Right atrium auricular region (tissue), 2 donors: Measurements from ENCODE around the gene GEMIN7. TPM values are rescaled to one million over a fixed set of nuclear protein-coding genes. Genes with fewer than 3 reads are reported as not detected.

Experiments used
- DNase-seq: peaks from one replicate; pipeline ENCODE4 v3.0.0-alpha.2; 2019; ENCODE audit warnings: low spot score
- H3K27ac ChIP-seq, 2 donors: fragments of 200-600 bp; sonication (generic); 1 replicate in 1 of 2; 2 replicates in 1 of 2; pipeline ENCODE4 v1.5.1; 2016 to 2019
- H3K27me3 ChIP-seq, 2 donors: fragments of 200-600 bp; sonication (generic); one replicate each; pipeline versions ENCODE4 v1.5.1 to v1.6.0; 2017 to 2019
- H3K36me3 ChIP-seq: fragments of 200-600 bp; sonication (generic); one replicate; pipeline ENCODE4 v1.5.1; 2016
- H3K4me1 ChIP-seq, 2 donors: fragments of 200-600 bp; sonication (generic); one replicate each; pipeline versions ENCODE4 v1.5.1 to v1.6.0; 2017 to 2019
- H3K4me3 ChIP-seq, 2 donors: fragments of 200-600 bp; sonication (generic); 1 replicate in 1 of 2; 2 replicates in 1 of 2; pipeline ENCODE4 v1.5.1; 2017 to 2019; ENCODE audit warnings: mild to moderate bottlenecking in 1 of 2, moderate library complexity in 1 of 2
- H3K9me3 ChIP-seq, 2 donors: fragments of 200-600 bp; sonication (generic); one replicate each; pipeline ENCODE4 v1.5.1; 2019
- total RNA-seq, 2 donors: library from RNA; depleted of rRNA; stranded (reverse); fragments of >200 nt; gene quantifications; one replicate each; pipeline ENCODE4 v1.1.0, GENCODE V29; 2016
- TF ChIP-seq, protein P1 (sequence below), 2 donors: fragments of 200-600 bp; sonication (generic); IDR thresholded peaks; one replicate each; pipeline ENCODE4 v1.5.1; 2019; ENCODE audit warnings: antibody characterized with exemption in 2 of 2

The GEMIN7 gene
- total RNA-seq, 2 donors from 2014 or later, result 11.3 to 20.0 TPM

DNA sequence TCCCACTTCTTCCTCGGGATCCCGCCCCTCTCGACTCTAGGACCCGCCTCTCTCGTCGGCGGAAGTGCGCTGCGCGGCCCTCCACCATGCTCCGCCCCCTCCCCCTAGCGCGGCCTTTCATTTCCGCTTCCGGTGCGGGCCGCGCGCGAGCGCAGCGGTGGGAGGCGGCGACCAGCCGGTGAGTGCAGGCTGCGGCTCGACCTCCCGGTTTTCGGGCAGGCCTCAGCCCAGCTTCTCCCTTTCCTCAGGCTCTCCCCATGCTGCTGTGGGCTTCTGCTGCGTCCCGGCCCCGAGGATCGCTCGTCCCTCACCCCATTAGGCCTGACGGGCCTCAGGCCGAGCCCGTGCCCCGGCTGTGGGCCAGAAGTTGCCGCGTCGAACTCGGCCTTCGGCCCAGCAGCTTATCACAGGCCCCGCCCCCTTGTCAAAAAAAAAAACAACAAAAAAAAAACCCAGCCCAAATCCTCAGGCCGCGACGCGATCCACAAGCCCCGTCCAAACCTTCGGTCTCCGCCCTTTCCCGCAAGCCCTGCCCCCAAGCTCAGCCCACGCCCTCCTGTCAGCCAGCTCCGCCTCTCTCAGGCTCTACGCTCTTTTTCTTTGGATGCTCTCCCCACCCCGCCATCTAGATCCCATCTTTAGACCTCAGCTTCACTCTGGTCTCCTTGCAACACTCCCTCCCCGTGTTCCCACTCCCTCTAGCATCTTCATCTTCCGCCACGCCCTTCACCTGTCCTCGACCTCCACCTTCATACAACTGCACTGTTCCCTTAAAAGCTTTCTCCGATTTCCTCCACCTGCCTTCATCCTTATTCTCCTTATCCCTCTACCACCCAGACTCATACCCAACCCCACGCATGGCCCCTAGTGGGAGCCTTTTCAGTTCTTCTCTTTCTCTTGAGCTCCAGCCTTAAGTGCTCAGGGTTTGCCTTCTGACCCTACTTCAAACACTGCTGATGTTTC lies 39.8 kb upstream of the GEMIN7 start, which contains the start of gene CLASRP:
CLASRP (plus strand) TSS at position 115 of the 963 bp plus-strand sequence. CDS start 1,168 bp downstream, outside the sequence.
- Histone ChIP-seq H3K9me3 (no peaks in the 10 kb centered on the region), H3K27me3 (no peaks in the 10 kb centered on the region), H3K27ac (peak within 1 kb of the TSS; percentile 93 to 95), H3K36me3 (peaks cover 38% of the 10 kb centered on the region), H3K4me1 (peaks cover 0 to 38% of the 10 kb centered on the region in 2 donors), H3K4me3 (peak within 1 kb of the TSS; percentile 91 to 93)
- TF ChIP-seq, protein P1, sequence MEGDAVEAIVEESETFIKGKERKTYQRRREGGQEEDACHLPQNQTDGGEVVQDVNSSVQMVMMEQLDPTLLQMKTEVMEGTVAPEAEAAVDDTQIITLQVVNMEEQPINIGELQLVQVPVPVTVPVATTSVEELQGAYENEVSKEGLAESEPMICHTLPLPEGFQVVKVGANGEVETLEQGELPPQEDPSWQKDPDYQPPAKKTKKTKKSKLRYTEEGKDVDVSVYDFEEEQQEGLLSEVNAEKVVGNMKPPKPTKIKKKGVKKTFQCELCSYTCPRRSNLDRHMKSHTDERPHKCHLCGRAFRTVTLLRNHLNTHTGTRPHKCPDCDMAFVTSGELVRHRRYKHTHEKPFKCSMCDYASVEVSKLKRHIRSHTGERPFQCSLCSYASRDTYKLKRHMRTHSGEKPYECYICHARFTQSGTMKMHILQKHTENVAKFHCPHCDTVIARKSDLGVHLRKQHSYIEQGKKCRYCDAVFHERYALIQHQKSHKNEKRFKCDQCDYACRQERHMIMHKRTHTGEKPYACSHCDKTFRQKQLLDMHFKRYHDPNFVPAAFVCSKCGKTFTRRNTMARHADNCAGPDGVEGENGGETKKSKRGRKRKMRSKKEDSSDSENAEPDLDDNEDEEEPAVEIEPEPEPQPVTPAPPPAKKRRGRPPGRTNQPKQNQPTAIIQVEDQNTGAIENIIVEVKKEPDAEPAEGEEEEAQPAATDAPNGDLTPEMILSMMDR (IDR thresholded peaks at IDR 0.05), result peak in 1 of 2 donors; percentile 26
- peak; percentile 89 for DNase-seq

DNA sequence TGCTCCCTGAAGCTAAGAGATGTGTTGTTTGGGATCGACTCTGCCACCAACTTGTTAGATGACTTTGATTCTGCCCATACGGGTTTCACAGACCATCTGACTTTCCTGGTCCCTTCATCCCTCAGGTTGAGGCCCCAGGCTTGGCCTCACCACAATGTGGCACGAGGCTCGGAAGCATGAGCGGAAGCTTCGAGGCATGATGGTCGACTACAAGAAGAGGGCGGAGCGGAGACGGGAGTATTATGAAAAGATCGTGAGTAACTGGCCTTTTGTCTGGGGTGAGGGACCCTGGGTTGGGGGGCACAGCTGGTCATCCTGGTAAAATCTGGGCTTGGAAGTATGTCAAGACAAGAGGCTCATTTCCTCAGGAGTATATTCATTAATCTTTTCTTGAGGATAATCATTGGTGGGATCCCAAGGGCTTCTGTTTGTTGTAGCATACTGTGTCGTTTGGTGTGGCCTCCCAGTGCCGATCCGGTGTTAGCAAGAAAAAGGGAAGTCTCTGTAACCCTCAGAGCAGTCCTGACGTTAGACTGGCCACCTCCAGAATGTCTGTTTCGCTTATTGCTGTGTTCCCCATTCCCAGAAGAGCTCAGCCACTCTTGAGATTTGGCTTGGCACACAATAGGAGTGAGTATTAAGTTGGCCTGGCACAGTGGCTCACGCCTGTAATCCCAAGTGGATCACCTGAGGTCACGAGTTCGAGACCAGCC lies 38.8 kb upstream of the GEMIN7 start:
- no peaks in the 10 kb centered on the region for H3K9me3 ChIP-seq
- peaks cover 0 to 43% of the 10 kb centered on the region in 2 donors for H3K4me1 ChIP-seq
- H3K4me3 ChIP-seq, result peak overlapping the region; percentile 91 to 93
- H3K27me3 ChIP-seq, result no peaks in the 10 kb centered on the region
- peak overlapping the region; percentile 93 to 95 for H3K27ac ChIP-seq
- peaks cover 48% of the 10 kb centered on the region for H3K36me3 ChIP-seq
- TF ChIP-seq, protein P1 (IDR thresholded peaks at IDR 0.05), result no peak
- DNase-seq, result no peak

DNA sequence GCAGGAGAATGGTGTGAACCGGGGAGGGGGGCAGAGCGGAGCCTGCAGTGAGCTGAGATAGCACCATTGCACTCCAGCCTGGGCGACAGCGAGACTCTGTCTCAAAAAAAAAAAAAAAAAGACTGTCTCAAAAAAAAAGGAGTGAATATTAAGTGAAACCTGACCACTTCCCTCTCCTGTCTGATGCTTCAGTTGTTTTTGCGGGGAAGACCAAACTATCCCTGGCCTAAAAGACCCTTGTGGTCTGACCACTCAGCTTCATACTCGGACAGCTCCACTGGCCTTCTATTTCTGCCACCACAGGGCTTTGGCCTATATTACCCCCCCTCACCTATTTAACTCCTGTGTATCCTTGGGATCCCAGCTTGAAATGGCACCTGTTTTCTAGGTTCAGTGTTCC lies 37.9 kb upstream of the GEMIN7 start:
- peaks cover 56% of the 10 kb centered on the region for H3K36me3 ChIP-seq
- peaks cover 0 to 51% of the 10 kb centered on the region in 2 donors for H3K4me1 ChIP-seq
- no peak overlapping the region for H3K4me3 ChIP-seq
- TF ChIP-seq, protein P1 (IDR thresholded peaks at IDR 0.05), result no peak
- H3K27ac ChIP-seq, result no peak overlapping the region
- no peaks in the 10 kb centered on the region for H3K9me3 ChIP-seq
- DNase-seq, result no peak
- H3K27me3 ChIP-seq, result no peaks in the 10 kb centered on the region

DNA sequence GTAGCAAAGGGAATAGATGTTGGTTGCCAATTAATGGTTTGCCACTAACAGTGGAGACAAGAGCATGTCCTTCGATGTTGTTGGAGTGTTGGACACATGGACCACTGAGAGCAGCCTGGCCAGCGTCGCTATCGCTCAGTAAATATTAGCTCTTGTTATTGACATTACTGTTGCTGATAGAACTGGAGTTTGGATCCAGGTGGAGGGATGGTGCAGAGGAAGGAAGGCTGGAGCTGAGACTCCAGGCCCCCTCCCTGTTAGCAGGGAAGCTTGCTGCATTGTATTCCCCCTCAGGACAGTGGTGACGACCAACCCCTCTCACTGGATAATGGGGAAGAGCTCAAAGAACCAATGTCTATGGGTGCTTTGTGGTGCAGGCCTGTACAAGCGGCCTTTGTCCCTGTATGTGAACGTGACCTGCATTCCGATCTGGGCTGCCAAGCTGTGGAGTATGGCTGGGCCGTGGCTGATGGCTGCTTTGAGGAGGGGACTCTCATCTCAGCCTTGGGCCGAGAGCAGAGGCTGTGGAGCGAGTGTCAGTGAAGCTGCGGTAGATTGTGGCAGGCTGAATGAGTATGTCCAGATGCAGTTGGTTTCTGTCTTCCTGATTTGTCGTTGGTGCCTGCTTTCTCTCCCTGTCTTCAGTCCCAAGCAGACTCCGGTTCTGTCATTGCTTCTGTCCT lies 33.2 kb upstream of the GEMIN7 start:
- Histone ChIP-seq H3K9me3 (no peaks in the 10 kb centered on the region), H3K27me3 (no peaks in the 10 kb centered on the region), H3K36me3 (peaks cover 55% of the 10 kb centered on the region), H3K27ac (no peak overlapping the region), H3K4me3 (no peak overlapping the region), H3K4me1 (peaks cover 0 to 49% of the 10 kb centered on the region in 2 donors)
- no peak for DNase-seq
- TF ChIP-seq, protein P1 (IDR thresholded peaks at IDR 0.05), result no peak

DNA sequence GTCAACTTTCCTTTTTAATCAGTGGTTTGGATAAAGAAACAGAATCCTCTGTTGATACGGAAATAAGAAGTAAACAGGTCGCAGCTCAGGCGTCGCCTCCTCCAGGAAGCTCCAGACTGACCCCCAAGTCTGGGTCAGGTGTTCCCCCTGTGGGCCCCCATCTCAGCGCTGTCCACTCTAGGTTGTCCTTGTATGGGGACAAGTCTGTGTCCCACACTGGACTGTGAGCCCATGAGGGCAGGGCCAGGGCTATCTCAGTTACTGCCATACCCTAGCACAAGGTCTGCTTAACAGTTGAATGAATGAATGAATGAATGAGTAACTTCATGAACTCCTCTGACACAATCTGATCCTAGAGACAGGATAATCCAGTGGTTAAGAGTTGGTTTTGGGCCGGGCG lies 32.7 kb upstream of the GEMIN7 start:
- H3K4me1 ChIP-seq, result peaks cover 0 to 44% of the 10 kb centered on the region in 2 donors
- no peaks in the 10 kb centered on the region for H3K27me3 ChIP-seq
- TF ChIP-seq, protein P1 (IDR thresholded peaks at IDR 0.05), result no peak
- H3K4me3 ChIP-seq, result no peak overlapping the region
- peaks cover 51% of the 10 kb centered on the region for H3K36me3 ChIP-seq
- H3K9me3 ChIP-seq, result no peaks in the 10 kb centered on the region
- DNase-seq, result no peak
- no peak overlapping the region for H3K27ac ChIP-seq
